GM18505 (cell line): Measurements from ENCODE around the gene ZDHHC3.
"Not testable (repeated sequence)": the region's sequence is repeated elsewhere in the genome, so short reads cannot be mapped to it uniquely, and the experiment has no call there.

Source experiments
- ATAC-seq: cut with Tn5 transposase; IDR thresholded peaks from one replicate; pipeline ENCODE4 v1.9.1; 2021; ENCODE audit not compliant: unreplicated experiment
- POLR2A ChIP-seq: IDR thresholded peaks from 4 replicates; pipeline ENCODE4 v1.6.1; 2011; ENCODE audit warnings: borderline replicate concordance; ENCODE audit not compliant: insufficient read depth, insufficient read length; ENCODE audit errors: extremely low read depth

Gene ZDHHC3

DNA sequence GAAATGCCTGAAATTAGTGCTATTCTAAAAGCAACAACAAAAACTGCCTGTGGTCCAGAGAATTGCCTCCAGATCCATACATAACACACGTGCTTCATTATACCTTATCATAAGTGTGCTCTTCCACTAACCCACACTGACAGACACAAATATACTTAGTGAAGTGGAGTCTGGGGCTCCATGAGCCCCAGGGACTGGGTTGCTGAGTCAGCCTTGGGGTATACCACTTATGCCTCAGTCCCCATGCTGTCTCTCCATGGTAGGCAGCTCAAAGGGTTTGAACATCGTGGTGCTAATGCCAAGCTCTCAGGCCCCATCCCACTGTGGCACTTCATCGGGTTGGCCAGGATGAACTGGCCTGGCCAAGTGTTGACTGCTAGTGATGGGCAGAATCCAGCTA lies 10.8 kb downstream of the ZDHHC3 start:
- no peak for ATAC-seq

DNA sequence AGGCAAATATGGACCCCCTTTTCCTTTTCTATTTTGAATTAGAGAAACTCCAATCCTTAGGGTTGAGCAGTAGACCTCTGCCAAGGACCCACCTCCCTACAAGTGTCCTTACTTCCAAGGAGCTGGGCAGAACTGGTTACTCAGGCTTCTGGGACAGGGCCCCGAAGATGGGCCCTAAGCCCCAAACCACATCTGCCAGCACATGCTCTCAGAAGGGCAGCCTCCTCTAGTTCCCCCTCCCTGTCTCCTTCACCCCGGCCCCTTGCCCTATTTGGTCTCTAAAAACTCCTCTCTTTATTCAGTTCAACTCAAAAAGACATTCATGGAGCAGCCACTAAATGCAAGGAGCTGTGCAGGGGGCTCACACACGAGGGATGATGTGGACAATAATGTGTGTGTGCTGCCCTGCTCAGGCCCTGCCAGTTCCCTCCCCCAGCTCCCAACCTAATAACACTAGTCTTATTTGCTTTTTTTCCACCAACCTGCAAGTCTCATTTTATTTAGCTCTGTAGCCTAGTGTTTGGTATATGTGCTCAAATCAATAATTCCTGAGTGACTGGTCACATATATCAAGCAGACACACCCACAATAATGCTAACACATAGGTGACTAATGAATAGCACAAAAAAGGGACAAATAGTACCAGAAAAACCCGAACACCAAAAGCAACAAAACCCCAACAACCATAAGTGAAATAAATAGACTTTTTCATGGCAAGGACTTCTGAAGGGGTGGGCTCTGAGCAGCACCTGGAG lies 12.2 kb downstream of the ZDHHC3 start:
- no peak for TF ChIP-seq POLR2A
- no peak for ATAC-seq

More for the DNA sequence above, 10.8 kb downstream of the ZDHHC3 start:
- no peak for TF ChIP-seq POLR2A

DNA sequence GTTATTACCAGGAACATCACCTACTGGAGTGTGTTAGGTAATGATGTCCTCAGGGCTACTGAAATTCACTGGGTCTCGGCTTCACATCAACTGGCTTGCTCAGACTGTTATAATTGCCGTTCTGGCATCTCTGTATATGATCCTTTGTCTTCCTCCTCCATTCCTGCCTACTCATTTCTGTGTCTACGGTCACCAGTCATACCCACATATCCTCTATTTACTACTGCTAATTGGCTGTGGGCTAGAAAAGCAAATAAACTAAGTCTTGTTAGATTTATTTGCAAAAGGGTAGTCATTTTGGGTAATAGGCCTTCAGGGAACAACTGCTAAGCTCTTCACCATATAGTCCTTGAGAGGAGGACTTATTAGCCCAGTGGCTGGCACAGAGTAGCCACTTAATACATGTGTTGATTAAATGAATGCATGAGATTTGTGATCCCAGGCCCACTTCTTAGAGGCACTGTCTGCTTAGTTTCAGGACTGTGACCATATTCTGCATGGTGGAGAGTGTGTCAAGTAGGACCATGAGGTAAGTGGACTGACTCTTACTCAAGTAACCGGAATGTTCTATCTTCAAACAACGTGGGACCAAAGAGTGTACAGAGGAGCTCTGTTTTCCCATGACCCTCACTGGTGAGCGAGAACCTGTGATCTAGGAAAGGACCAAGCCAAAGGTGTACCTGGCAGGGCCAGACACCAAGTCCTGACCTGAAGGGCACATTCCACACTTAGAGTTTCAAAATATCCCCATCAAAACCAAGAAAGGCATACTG lies 13.2 kb downstream of the ZDHHC3 start:
- no peak for TF ChIP-seq POLR2A
- no peak for ATAC-seq

DNA sequence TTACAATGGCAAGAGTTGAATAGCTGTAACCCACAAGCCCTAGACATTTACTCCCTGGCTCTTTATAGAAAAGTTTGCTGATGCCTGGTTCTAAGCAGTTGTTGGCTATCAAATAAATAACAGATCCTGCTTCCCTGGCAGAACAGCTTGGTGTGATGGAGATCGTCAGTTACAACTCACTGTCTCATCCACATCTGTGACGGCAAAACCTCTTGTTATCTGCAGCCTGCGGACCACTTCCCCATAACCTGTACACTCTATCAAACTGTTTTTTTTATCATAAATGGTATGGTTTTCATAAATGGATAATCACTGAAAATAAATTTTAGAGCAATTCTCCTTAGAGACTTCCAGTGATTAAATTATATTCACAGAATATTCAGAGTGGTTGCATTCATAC lies 14.1 kb downstream of the ZDHHC3 start:
- no peak for TF ChIP-seq POLR2A
- no peak for ATAC-seq

DNA sequence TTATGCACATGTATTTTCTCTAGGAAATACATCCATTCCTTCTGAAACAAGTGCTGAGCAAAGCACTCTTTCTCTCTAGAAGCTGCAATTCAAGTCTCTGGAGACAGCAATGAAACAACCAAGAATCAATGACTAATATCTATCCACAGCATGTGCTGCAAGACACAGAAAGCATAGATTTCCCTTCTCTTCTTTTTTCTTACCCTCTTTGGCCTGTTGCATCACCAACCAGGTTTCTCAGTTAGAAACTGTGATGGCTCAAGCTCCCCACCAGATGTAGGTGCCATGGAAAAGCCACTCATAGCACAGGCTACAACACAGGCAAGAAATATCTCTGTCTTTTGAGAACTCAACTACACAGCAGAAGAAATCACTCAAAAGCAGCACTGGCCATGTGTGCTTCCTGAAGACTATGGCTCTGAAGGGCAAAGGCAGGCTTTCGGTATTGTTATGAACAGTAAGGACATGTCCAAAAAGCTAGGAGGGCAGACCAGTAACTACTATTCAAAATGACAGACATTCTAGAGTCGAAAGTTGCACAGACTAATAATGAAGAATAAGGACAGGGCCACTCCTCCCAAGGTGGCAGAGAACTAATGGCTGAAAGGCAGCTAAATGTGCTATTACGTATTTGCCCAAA lies 15.5 kb downstream of the ZDHHC3 start:
- TF ChIP-seq POLR2A = no peak
- no peak for ATAC-seq

DNA sequence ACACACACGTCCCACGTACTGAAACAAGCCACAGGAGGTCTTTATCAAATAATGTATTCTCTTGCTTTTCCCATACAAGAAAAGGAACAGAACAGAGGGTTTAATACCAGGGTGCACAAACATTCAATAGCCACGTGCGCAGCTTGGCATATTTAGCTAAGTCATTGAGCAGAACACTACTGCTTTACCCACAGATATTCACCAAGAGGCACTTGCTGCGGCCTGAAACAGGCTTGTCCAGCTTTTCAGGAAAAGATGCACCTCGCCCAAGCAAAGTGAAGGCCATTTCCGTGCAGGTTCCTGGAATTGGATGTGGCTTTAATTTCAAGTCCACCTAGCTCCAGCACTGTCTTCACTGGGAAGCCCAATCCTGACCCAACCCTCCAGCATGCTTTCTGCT lies 17.6 kb downstream of the ZDHHC3 start:
- ATAC-seq = no peak
- TF ChIP-seq POLR2A = no peak

DNA sequence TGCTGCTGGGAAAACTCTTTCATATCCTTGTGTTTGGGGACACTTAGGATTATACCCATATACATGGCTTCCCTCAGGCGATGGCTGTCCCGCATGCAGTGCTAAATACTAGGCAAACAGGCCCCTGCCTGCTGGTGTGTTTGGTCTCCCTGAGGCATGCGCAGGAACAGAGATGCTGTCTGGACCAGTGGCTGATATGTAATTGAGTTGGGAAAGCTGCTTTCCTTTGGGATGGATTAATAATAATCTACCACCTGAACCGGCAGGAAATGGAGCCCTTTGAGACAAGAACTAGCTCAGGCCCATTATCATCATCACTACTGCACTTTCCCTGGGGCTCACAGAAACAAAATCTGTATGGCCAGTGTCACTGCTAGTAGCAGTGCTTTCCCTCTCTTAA lies 18.0 kb downstream of the ZDHHC3 start:
- TF ChIP-seq POLR2A = no peak
- ATAC-seq = no peak

DNA sequence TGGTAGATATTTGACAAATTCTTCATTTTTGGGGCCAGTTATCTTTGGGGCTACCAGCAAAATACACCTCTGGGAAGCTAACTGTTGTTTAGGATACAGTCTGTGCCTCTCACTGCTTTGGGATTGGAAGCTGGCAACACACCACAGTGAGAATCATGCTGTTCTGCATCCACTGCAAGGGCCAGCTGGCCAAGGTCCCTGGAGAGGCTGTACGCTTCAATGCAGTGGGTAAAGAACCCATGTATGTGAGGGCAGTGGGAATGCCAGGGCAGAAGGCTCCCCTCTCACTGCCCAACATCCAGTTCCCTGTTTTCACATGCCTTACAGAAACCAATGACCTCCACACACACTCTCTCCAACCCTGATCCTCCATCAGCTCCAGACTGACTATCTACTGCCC lies 20.1 kb downstream of the ZDHHC3 start:
- no peak for TF ChIP-seq POLR2A
- ATAC-seq = no peak

DNA sequence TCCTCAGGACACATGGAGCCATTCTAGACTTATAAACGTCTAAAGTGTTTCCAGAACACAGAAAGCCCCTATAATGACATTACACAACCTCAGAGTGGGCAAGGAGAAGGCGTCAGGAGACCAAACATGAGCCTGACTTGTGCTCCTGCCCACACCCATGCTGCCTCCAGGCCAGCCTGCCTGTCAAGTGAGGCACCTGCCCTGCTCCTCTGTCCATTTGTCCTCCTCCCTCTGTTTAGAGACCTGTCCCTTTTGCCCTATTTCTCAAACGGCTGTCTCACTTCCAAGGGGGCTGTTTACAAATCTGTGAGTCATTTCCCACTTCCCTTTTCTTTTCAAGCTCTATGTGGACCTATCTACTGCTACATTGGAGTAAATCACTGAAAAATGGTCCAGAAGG lies 21.0 kb downstream of the ZDHHC3 start:
- TF ChIP-seq POLR2A = no peak
- ATAC-seq = no peak

DNA sequence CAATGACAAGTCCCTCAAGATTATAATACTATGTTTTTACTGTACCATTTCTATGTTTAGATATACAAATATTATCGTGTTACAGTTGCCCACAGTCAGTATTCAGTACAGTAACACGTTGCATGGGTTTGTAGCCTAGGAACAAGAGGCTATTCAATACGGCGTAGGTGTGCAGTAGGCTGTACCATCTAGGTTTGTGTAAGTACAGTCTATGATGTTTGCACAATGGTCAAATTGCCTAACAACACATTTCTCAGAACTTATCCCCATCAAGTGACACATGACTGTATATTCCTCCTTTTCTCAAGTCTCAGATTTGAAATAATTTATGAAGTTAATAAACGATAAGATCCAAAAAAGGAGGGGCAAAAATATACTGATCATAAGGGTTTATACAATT lies 21.7 kb downstream of the ZDHHC3 start:
- no peak for TF ChIP-seq POLR2A
- no peak for ATAC-seq

DNA sequence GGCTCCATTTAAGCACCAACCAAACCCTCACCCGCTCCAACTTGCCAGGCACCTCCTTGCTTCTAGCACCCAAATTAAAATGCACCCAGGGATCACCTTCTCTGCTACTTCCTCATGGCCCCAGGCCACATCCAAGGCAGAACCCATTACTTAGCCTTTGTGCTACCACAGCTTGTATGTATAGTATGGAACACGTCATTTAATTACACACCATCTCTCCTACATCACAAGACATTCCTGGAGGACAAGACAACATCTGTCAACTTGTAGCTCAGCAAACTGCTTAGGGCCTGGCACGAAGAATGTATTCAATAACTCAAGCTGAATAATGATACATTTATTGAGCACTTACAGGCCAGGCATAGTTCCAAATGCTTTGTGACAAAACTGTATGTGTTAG lies 23.3 kb downstream of the ZDHHC3 start:
- no peak for ATAC-seq
- TF ChIP-seq POLR2A = no peak

DNA sequence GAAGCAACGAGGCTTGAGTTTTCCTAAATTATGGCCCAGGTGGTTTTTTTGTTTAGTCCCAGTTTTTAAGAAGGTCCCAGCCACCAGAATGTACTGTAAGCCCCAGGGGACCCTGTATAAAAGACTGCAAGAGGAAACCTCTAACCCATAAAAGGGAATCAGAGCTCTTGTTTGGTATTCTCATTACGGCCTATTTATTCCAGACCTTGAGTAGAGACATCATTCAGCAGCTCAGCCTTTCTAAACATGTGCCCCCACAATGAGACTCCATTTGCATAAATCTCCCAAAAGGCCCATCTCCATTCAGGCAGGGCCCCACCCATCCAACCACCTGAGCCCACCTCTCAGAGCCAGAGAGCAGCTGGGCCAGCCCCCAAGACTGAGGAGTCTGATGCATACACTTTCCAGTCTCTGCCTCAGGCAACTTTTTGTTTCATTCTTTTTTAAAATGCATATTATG lies 25.7 kb downstream of the ZDHHC3 start:
- no peak for ATAC-seq

DNA sequence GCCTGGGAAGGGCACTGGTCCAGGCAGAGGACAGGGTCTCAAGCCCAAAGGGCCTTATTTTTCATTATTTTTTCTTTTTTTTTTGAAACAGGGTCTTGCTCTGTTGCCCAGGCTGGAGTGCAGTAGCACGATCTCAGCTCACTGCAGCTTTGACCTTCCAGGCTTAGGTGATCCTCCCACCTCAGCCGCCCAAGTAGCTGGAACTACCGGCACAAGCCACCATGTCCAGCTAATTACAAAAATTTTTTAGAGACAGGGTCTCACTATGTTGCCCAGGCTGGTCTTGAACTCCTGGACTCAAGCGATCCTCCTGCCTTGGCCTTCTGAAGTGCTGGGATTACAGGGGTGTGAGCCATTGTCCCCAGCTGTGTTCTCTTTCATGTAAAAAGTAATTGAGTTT lies 26.2 kb downstream of the ZDHHC3 start:
- not testable (repeated sequence) for ATAC-seq

More for the DNA sequence above, 25.7 kb downstream of the ZDHHC3 start:
- no peak for TF ChIP-seq POLR2A

DNA sequence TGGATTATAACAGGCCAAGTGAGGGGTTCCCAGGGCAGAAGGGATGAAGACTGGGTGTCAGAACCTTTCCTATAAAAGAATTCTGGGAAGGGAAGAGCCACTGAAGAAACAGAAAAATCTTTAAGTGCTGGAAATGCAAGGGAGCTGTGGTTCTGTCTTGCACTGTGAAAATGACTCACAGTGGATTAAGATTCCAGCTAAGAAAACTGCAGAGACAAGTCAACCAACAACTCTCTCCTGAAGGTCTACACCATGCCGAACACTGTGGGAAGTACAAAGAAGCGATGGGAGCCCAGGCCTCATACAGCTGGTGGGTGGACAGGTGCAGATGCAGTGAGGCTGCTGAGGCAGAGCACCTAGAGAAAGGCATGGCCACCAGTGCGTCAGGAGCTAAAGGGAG lies 27.7 kb downstream of the ZDHHC3 start:
- ATAC-seq = no peak
- TF ChIP-seq POLR2A = no peak
